22Rv1 (cell line): ENCODE measurements around the gene STAT5A.

Experiments used
- H3K27ac ChIP-seq: fragments of 450-650 bp; 2 replicates; pipeline ENCODE4 v1.5.1; 2017
- ZFX ChIP-seq: fragments of 450-650 bp; IDR thresholded peaks from 2 replicates; pipeline ENCODE4 v1.6.1; 2017; ENCODE audit warnings: antibody characterized with exemption, borderline replicate concordance
- TF ChIP-seq, protein P1 (sequence below): fragments of 450-650 bp; IDR thresholded peaks from 2 replicates; pipeline ENCODE4 v1.5.1; 2017; ENCODE audit warnings: mild to moderate bottlenecking

STAT5A gene

DNA sequence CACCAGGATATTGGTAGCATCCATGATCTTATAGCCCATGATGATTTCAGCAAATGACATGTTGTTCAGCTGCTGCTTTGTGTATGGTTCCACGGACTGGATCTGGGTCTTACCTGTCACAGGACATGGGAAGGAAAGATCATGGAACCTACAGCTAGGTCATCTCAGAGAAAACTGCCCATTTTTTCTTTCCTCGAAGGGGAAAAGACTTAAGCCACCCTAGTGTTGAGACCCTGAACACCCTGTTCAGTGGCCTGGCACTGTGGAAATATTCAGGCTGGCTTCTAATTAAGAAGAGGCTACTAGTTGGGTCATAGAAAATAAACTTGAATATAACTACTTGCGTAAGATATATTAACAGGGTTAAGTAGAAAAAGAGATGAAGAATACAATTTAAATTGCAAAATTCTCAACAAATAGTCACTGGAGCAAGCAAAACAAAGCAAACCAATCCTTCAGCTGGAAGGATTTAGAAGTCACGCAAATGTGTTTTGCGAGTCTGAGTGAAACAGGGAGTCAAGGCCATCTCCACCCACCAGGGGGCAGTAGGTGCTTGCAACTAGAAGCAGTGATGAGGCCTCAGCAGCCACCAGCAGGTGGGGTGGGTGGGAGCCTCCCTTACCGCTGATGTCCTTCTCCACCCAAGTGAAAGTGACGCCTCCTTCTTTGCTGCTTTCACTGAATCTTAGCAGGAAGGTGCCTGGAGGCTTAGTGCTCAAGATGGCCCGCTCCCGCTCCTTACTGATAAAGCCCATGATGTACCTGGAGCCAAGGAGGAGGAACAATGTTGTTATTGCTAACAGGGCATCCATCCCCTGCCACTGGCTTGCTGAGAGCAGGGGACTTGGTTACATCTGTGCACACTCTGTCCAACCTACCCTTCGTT, 34.3 kb downstream of the STAT5A start:
- no peak for TF ChIP-seq ZFX
- TF ChIP-seq, protein P1, sequence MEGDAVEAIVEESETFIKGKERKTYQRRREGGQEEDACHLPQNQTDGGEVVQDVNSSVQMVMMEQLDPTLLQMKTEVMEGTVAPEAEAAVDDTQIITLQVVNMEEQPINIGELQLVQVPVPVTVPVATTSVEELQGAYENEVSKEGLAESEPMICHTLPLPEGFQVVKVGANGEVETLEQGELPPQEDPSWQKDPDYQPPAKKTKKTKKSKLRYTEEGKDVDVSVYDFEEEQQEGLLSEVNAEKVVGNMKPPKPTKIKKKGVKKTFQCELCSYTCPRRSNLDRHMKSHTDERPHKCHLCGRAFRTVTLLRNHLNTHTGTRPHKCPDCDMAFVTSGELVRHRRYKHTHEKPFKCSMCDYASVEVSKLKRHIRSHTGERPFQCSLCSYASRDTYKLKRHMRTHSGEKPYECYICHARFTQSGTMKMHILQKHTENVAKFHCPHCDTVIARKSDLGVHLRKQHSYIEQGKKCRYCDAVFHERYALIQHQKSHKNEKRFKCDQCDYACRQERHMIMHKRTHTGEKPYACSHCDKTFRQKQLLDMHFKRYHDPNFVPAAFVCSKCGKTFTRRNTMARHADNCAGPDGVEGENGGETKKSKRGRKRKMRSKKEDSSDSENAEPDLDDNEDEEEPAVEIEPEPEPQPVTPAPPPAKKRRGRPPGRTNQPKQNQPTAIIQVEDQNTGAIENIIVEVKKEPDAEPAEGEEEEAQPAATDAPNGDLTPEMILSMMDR: peak; percentile 99
- H3K27ac ChIP-seq: no peak overlapping the region

DNA sequence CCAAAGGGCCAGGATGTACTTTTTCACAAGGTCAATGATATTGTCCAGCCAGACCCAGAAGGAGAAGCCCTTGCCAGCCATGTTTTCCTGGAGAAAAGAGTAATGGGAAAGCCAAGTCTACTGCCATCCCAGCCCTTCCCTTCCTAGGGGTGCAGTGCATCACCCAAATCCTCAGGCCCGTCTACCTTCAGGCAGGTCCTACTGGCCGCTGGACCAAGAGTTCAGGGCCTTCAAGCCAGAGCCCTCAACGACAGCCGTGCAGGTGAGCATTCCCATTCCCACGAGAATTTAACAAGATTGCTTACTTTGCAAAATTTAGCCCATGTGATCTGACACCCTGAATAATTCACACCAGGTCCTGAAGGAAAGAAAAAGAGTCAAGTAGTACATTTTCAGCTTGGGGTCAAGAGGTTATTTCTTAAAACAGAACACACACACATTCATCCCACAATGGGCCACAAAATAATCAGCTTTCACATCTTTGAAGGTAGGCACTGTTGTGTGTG, 35.0 kb downstream of the STAT5A start:
- no peak for TF ChIP-seq ZFX
- TF ChIP-seq, protein P1: no peak
- no peak overlapping the region for H3K27ac ChIP-seq

DNA sequence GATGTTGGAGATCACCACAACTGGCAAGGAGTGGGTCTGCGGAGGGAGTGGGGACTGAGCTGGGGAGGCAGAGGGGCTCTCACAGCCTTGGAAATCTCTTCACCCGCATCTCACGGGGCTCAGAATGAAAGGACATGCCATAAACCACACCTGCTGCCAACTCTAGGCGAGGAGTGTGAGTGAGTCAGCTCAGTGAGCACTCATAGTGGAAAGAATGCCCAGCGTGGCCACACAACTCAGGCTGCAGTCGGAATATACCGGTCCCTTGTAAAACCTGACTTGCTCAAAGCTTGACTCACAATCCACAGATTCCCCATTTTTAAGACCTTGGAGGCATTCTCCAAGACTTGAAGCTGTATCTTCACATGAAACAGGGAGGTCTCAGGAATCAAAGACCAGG, 36.7 kb downstream of the STAT5A start:
- no peak for TF ChIP-seq ZFX
- TF ChIP-seq, protein P1: no peak
- H3K27ac ChIP-seq: no peak overlapping the region

GRCh38 chr17:42329025-42329976, 41.0 kb downstream of the STAT5A start:
- no peak overlapping the region for H3K27ac ChIP-seq
- no peak for TF ChIP-seq ZFX
- TF ChIP-seq, protein P1: no peak

DNA sequence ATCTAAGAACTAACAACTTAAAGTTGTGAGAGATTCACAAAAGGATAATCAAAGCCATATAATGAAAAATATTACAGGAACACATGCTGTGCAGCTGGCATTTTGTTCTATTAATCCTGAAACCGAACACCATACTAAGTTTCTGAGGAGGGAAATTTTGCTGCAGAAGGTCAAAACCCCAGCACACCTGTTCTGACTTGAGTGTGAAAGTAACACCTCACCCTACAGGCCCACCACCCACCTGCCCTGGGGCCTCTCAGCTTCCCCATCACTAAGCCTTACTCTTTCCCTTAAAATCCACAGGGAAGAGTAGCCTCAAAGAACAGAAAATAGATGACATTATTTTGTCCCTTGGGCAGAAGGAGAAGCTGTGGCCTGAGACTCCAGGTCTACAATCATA, 44.8 kb downstream of the STAT5A start:
- no peak for TF ChIP-seq ZFX
- TF ChIP-seq, protein P1: no peak
- no peak overlapping the region for H3K27ac ChIP-seq

DNA sequence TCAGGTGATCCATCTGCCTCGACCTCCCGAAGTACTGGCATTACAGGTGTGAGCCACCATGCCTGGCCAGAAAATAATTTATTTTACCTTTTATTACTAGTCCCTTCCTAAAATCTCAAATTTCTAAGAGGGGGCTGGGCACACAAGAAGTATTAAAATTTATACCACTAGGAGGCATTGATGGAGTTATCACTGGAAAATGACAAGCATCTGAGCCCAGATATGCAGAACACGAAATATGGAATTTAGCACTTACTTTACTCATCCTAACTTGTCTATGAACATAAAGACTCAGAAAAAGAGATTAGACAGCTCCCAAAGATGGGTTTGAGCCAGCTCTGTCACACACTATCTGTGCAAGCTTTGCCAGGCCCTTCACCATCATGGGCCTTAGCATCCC, 46.4 kb downstream of the STAT5A start:
- TF ChIP-seq ZFX: no peak
- TF ChIP-seq, protein P1: no peak
- no peak overlapping the region for H3K27ac ChIP-seq
